ENCODE measurements around the gene CRAT. TPM values are rescaled to one million over a fixed set of nuclear protein-coding genes. Genes with fewer than 3 reads are reported as not detected.
"Not testable (repeated sequence)": the region's sequence is repeated elsewhere in the genome, so short reads cannot be mapped to it uniquely, and the experiment has no call there.

The CRAT gene
- total RNA-seq, 1 experiment from 2014 or later: 7.1 TPM

DNA sequence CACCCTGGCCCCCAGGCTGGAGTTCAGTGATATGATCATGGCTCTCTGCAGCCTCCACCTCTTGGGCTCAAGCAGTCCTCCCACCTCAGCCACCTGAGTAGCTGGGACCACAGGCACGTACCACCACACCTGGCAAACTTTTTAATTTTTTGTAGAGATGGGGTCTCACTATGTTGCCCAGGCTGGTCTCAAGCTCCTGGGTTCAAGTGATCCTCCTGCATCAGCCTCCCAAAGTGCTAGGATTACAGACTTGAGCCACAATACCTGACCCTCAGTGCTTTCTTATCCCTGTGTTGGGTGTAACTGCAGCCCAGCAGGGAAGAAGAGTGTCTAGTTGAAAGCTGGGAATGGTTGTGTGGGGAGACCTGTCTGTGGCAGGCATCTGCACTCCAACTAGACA lies 11.5 kb upstream of the CRAT start:
- CTCF ChIA-PET: no interaction called here
- no peaks in the 10 kb centered on the region for H3K4me1 Mint-ChIP-seq (ENCODE audit: low read depth, unreplicated experiment)
- no TSS peak for BruUV-seq (replicated peaks)
- intact Hi-C loops (cut with micrococcal nuclease; ENCODE audit: unreplicated experiment): no loop called here
- no peaks in the 10 kb centered on the region for H3K27me3 Mint-ChIP-seq (ENCODE audit: unreplicated experiment)
- H3K36me3 Mint-ChIP-seq (ENCODE audit: insufficient read depth, unreplicated experiment): peaks cover 12% of the 10 kb centered on the region
- H3K27ac Mint-ChIP-seq (ENCODE audit: unreplicated experiment): no peak overlapping the region
- no peak for TF ChIP-seq CTCF (IDR thresholded peaks at IDR 0.05; ENCODE audit: unreplicated experiment)
- no peaks in the 10 kb centered on the region for H3K9me3 Mint-ChIP-seq (ENCODE audit: low read depth, unreplicated experiment)
- no peak for DNase-seq
- no peak overlapping the region for H3K4me3 Mint-ChIP-seq (ENCODE audit: low read depth, unreplicated experiment)

- Mint-ChIP-seq H3K4me3 (ENCODE audit: low read depth, unreplicated experiment) (no peak overlapping the region), H3K27ac (ENCODE audit: unreplicated experiment) (no peak overlapping the region), H3K9me3 (ENCODE audit: low read depth, unreplicated experiment) (no peaks in the 10 kb centered on the region), H3K4me1 (ENCODE audit: low read depth, unreplicated experiment) (no peaks in the 10 kb centered on the region), H3K27me3 (ENCODE audit: unreplicated experiment) (no peaks in the 10 kb centered on the region), H3K36me3 (ENCODE audit: insufficient read depth, unreplicated experiment) (peaks cover 12% of the 10 kb centered on the region)
- DNase-seq: no peak
- CTCF ChIA-PET: interaction anchor here (0.6 kb wide), 1 partner anchor 53 kb away, joined by 3 read pairs; no protein-coding TSS in a partner anchor
- no TSS peak for BruUV-seq (replicated peaks)
- TF ChIP-seq CTCF (IDR thresholded peaks at IDR 0.05; ENCODE audit: unreplicated experiment): no peak
- intact Hi-C loops (cut with micrococcal nuclease; ENCODE audit: unreplicated experiment): no loop called here
These were observed 10.9 kb upstream of the CRAT start for GRCh38 chr9:129121483-129121882.

- no peak overlapping the region for H3K27ac Mint-ChIP-seq (ENCODE audit: unreplicated experiment)
- no peaks in the 10 kb centered on the region for H3K27me3 Mint-ChIP-seq (ENCODE audit: unreplicated experiment)
- no peak overlapping the region for H3K4me3 Mint-ChIP-seq (ENCODE audit: low read depth, unreplicated experiment)
- H3K9me3 Mint-ChIP-seq (ENCODE audit: low read depth, unreplicated experiment): no peaks in the 10 kb centered on the region
- DNase-seq: no peak
- H3K36me3 Mint-ChIP-seq (ENCODE audit: insufficient read depth, unreplicated experiment): peaks cover 6% of the 10 kb centered on the region
- intact Hi-C loops (cut with micrococcal nuclease; ENCODE audit: unreplicated experiment): no loop called here
- no TSS peak for BruUV-seq (replicated peaks)
- CTCF ChIA-PET: interaction anchor here (0.9 kb wide), 1 partner anchor 13 kb away, joined by 3 read pairs; no protein-coding TSS in a partner anchor
- TF ChIP-seq CTCF (IDR thresholded peaks at IDR 0.05; ENCODE audit: unreplicated experiment): no peak
- H3K4me1 Mint-ChIP-seq (ENCODE audit: low read depth, unreplicated experiment): peaks cover 8% of the 10 kb centered on the region
These were observed 8.2 kb upstream of the CRAT start for GRCh38 chr9:129118799-129119198.

DNA sequence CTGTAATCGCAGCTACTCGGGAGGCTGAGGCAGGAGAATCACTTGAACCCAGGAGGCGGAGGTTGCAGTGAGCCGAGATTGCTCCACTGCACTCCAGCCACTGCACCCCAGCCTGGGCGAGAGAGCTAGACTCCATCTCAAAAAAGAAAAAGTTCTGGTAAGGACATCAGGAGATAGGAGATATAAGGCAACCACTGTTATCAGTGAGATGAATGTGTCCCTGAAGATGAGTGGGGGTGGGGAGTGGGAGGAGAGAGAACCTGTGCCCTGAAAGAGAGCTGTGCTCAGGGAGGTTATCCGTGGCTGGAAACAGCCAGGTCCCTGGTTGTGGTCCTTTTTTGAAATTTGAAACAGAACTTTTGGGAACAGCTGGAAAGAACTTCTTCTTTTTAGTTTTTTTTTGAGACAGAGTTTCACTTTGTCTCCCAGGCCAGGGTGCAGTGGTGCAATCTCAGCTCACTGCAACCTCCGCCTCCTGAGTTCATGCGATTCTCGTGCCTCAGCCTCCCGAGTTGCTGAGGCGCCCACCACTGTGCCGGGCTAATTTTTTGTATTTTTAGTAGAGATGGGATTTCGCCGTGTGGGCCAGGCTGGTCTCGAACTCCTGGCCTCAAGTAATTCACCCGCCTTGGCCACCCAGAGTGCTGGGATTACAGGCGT lies 3.2 kb upstream of the CRAT start:
- TF ChIP-seq CTCF (IDR thresholded peaks at IDR 0.05; ENCODE audit: unreplicated experiment): no peak
- BruUV-seq (replicated peaks): no TSS peak
- DNase-seq: no peak
- H3K27me3 Mint-ChIP-seq (ENCODE audit: unreplicated experiment): peaks cover 4% of the 10 kb centered on the region
- H3K4me1 Mint-ChIP-seq (ENCODE audit: low read depth, unreplicated experiment): peaks cover 8% of the 10 kb centered on the region
- intact Hi-C loops (cut with micrococcal nuclease; ENCODE audit: unreplicated experiment): no loop called here
- no peaks in the 10 kb centered on the region for H3K9me3 Mint-ChIP-seq (ENCODE audit: low read depth, unreplicated experiment)
- no peak overlapping the region for H3K4me3 Mint-ChIP-seq (ENCODE audit: low read depth, unreplicated experiment)
- CTCF ChIA-PET: no interaction called here
- peaks cover 17% of the 10 kb centered on the region for H3K36me3 Mint-ChIP-seq (ENCODE audit: insufficient read depth, unreplicated experiment)
- no peak overlapping the region for H3K27ac Mint-ChIP-seq (ENCODE audit: unreplicated experiment)

DNA sequence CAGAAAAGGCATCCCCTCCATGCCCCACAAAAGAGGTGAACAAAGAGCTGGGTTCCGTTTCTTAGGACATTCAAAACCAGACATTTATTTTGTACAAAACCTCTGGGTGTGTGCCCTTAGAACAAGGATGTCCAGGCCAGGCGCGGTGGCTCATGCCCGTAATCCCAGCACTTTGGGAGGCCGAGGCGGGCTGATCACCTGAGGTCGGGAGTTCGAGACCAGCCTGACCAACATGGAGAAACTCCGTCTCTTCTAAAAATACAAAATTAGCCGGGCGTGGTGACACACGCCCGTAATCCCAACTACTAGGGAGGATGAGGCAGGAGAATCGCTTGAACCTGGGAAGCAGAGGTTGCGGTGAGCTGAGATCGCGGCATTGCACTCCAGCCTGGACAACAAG lies 1.9 kb upstream of the CRAT start:
- H3K4me1 Mint-ChIP-seq (ENCODE audit: low read depth, unreplicated experiment); CTCF ChIA-PET; H3K27me3 Mint-ChIP-seq (ENCODE audit: unreplicated experiment); H3K9me3 Mint-ChIP-seq (ENCODE audit: low read depth, unreplicated experiment); BruUV-seq (replicated peaks); intact Hi-C loops (cut with micrococcal nuclease; ENCODE audit: unreplicated experiment); DNase-seq; H3K27ac Mint-ChIP-seq (ENCODE audit: unreplicated experiment): not testable (repeated sequence)
- H3K36me3 Mint-ChIP-seq (ENCODE audit: insufficient read depth, unreplicated experiment): peaks cover 17% of the 10 kb centered on the region
- peak overlapping the region; percentile 79 for H3K4me3 Mint-ChIP-seq (ENCODE audit: low read depth, unreplicated experiment)
